Measurements from ENCODE around the gene FGD5. TPM values are rescaled to one million over a fixed set of nuclear protein-coding genes. Genes with fewer than 3 reads are reported as not detected.

Gene FGD5
- total and polyA plus RNA-seq, 2 experiments from 2014 or later = 7.4 to 12.2 TPM

GRCh38 chr3:14795996-14796395 is 22.8 kb upstream of the FGD5 start:
- Histone ChIP-seq H2AFZ (no peak overlapping the region), H3K4me1 (ENCODE audit: insufficient read depth) (peaks cover 7% of the 10 kb centered on the region), H3K4me2 (no peak overlapping the region), H3K4me3 (no peak overlapping the region), H3K27me3 (ENCODE audit: insufficient read depth) (no peaks in the 10 kb centered on the region), H3K36me3 (ENCODE audit: insufficient read depth) (no peaks in the 10 kb centered on the region), H3F3A (replicated peaks; ENCODE audit: low read depth) (no peaks in the 10 kb centered on the region), H4K20me1 (replicated peaks; ENCODE audit: insufficient read depth) (no peaks in the 10 kb centered on the region), H3K79me2 (replicated peaks; ENCODE audit: insufficient read depth) (no peaks in the 10 kb centered on the region), H3K27ac (ENCODE audit: low read depth) (no peak overlapping the region), H3K9me2 (ENCODE audit: insufficient read depth) (no peaks in the 10 kb centered on the region)
- Mint-ChIP-seq H3K4me3 (no peak overlapping the region), H3K27ac (no peak overlapping the region), H3K9me3 (no peaks in the 10 kb centered on the region; the same call in 2 of the 3 replicates), H3K4me1 (peaks cover 26% of the 10 kb centered on the region), H3K27me3 (ENCODE audit: insufficient read depth, low read depth, poor library complexity) (peaks cover 2% of the 10 kb centered on the region), H3K36me3 (ENCODE audit: low read depth) (no peaks in the 10 kb centered on the region)
- ATAC-seq (no peak), DNase-seq (ENCODE audit: low spot score) (no peak)
- TF ChIP-seq JUNB (IDR thresholded peaks at IDR 0.05; ENCODE audit: unreplicated experiment) (no peak), STAT1 (IDR thresholded peaks at IDR 0.05; ENCODE audit: unreplicated experiment) (no peak), POLR2AphosphoS5 (IDR thresholded peaks at IDR 0.05; ENCODE audit: low read depth) (no peak), EZH2phosphoT487 (IDR thresholded peaks at IDR 0.05; ENCODE audit: unreplicated experiment) (no peak), ZNF331 (CRISPR knock-in tag; IDR thresholded peaks at IDR 0.05; ENCODE audit: low read depth) (no peak)

GRCh38 chr3:14796403-14797077 is 22.2 kb upstream of the FGD5 start:
- ATAC-seq (peak; percentile 26; the same call in 2 of the 3 replicates), DNase-seq (ENCODE audit: low spot score) (no peak)
- Histone ChIP-seq H3K4me3 (no peak overlapping the region), H4K20me1 (replicated peaks; ENCODE audit: insufficient read depth) (no peaks in the 10 kb centered on the region), H2AFZ (no peak overlapping the region), H3K9me2 (ENCODE audit: insufficient read depth) (no peaks in the 10 kb centered on the region), H3K27me3 (ENCODE audit: insufficient read depth) (no peaks in the 10 kb centered on the region), H3K36me3 (ENCODE audit: insufficient read depth) (no peaks in the 10 kb centered on the region), H3K4me1 (ENCODE audit: insufficient read depth) (peaks cover 7% of the 10 kb centered on the region), H3K4me2 (no peak overlapping the region), H3F3A (replicated peaks; ENCODE audit: low read depth) (no peaks in the 10 kb centered on the region), H3K27ac (ENCODE audit: low read depth) (no peak overlapping the region), H3K79me2 (replicated peaks; ENCODE audit: insufficient read depth) (no peaks in the 10 kb centered on the region)
- H3K4me3 Mint-ChIP-seq = no peak overlapping the region
- H3K36me3 Mint-ChIP-seq (ENCODE audit: low read depth) = no peaks in the 10 kb centered on the region
- H3K9me3 Mint-ChIP-seq = no peaks in the 10 kb centered on the region; the same call in 2 of the 3 replicates
- H3K4me1 Mint-ChIP-seq = peaks cover 23% of the 10 kb centered on the region
- peaks cover 2% of the 10 kb centered on the region for H3K27me3 Mint-ChIP-seq (ENCODE audit: insufficient read depth, low read depth, poor library complexity)
- H3K27ac Mint-ChIP-seq = no peak overlapping the region
- TF ChIP-seq, protein P1, sequence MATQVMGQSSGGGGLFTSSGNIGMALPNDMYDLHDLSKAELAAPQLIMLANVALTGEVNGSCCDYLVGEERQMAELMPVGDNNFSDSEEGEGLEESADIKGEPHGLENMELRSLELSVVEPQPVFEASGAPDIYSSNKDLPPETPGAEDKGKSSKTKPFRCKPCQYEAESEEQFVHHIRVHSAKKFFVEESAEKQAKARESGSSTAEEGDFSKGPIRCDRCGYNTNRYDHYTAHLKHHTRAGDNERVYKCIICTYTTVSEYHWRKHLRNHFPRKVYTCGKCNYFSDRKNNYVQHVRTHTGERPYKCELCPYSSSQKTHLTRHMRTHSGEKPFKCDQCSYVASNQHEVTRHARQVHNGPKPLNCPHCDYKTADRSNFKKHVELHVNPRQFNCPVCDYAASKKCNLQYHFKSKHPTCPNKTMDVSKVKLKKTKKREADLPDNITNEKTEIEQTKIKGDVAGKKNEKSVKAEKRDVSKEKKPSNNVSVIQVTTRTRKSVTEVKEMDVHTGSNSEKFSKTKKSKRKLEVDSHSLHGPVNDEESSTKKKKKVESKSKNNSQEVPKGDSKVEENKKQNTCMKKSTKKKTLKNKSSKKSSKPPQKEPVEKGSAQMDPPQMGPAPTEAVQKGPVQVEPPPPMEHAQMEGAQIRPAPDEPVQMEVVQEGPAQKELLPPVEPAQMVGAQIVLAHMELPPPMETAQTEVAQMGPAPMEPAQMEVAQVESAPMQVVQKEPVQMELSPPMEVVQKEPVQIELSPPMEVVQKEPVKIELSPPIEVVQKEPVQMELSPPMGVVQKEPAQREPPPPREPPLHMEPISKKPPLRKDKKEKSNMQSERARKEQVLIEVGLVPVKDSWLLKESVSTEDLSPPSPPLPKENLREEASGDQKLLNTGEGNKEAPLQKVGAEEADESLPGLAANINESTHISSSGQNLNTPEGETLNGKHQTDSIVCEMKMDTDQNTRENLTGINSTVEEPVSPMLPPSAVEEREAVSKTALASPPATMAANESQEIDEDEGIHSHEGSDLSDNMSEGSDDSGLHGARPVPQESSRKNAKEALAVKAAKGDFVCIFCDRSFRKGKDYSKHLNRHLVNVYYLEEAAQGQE (IDR thresholded peaks at IDR 0.05; ENCODE audit: unreplicated experiment) = no peak
- TF ChIP-seq JUNB (IDR thresholded peaks at IDR 0.05; ENCODE audit: unreplicated experiment) = no peak
- TF ChIP-seq, protein P2, sequence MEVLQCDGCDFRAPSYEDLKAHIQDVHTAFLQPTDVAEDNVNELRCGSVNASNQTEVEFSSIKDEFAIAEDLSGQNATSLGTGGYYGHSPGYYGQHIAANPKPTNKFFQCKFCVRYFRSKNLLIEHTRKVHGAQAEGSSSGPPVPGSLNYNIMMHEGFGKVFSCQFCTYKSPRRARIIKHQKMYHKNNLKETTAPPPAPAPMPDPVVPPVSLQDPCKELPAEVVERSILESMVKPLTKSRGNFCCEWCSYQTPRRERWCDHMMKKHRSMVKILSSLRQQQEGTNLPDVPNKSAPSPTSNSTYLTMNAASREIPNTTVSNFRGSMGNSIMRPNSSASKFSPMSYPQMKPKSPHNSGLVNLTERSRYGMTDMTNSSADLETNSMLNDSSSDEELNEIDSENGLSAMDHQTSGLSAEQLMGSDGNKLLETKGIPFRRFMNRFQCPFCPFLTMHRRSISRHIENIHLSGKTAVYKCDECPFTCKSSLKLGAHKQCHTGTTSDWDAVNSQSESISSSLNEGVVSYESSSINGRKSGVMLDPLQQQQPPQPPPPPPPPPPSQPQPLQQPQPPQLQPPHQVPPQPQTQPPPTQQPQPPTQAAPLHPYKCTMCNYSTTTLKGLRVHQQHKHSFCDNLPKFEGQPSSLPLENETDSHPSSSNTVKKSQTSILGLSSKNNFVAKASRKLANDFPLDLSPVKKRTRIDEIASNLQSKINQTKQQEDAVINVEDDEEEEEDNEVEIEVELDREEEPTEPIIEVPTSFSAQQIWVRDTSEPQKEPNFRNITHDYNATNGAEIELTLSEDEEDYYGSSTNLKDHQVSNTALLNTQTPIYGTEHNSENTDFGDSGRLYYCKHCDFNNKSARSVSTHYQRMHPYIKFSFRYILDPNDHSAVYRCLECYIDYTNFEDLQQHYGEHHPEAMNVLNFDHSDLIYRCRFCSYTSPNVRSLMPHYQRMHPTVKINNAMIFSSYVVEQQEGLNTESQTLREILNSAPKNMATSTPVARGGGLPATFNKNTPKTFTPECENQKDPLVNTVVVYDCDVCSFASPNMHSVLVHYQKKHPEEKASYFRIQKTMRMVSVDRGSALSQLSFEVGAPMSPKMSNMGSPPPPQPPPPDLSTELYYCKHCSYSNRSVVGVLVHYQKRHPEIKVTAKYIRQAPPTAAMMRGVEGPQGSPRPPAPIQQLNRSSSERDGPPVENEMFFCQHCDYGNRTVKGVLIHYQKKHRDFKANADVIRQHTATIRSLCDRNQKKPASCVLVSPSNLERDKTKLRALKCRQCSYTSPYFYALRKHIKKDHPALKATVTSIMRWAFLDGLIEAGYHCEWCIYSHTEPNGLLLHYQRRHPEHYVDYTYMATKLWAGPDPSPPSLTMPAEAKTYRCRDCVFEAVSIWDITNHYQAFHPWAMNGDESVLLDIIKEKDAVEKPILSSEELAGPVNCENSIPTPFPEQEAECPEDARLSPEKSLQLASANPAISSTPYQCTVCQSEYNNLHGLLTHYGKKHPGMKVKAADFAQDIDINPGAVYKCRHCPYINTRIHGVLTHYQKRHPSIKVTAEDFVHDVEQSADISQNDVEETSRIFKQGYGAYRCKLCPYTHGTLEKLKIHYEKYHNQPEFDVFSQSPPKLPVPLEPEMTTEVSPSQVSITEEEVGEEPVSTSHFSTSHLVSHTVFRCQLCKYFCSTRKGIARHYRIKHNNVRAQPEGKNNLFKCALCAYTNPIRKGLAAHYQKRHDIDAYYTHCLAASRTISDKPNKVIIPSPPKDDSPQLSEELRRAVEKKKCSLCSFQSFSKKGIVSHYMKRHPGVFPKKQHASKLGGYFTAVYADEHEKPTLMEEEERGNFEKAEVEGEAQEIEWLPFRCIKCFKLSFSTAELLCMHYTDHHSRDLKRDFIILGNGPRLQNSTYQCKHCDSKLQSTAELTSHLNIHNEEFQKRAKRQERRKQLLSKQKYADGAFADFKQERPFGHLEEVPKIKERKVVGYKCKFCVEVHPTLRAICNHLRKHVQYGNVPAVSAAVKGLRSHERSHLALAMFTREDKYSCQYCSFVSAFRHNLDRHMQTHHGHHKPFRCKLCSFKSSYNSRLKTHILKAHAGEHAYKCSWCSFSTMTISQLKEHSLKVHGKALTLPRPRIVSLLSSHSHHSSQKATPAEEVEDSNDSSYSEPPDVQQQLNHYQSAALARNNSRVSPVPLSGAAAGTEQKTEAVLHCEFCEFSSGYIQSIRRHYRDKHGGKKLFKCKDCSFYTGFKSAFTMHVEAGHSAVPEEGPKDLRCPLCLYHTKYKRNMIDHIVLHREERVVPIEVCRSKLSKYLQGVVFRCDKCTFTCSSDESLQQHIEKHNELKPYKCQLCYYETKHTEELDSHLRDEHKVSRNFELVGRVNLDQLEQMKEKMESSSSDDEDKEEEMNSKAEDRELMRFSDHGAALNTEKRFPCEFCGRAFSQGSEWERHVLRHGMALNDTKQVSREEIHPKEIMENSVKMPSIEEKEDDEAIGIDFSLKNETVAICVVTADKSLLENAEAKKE (CRISPR knock-in tag; IDR thresholded peaks at IDR 0.05) = no peak
- TF ChIP-seq, protein P3, sequence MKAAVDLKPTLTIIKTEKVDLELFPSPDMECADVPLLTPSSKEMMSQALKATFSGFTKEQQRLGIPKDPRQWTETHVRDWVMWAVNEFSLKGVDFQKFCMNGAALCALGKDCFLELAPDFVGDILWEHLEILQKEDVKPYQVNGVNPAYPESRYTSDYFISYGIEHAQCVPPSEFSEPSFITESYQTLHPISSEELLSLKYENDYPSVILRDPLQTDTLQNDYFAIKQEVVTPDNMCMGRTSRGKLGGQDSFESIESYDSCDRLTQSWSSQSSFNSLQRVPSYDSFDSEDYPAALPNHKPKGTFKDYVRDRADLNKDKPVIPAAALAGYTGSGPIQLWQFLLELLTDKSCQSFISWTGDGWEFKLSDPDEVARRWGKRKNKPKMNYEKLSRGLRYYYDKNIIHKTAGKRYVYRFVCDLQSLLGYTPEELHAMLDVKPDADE (IDR thresholded peaks at IDR 0.05) = no peak
- TF ChIP-seq ZNF114 (CRISPR knock-in tag; IDR thresholded peaks at IDR 0.05) = no peak
- TF ChIP-seq EZH2 (IDR thresholded peaks at IDR 0.05; ENCODE audit: low read depth, unreplicated experiment) = no peak
- no peak for TF ChIP-seq STAT1 (IDR thresholded peaks at IDR 0.05; ENCODE audit: unreplicated experiment)
